Erythroblast (primary cell): ENCODE results near the gene SALL2.

Experiments used
- GATA1 ChIP-seq: IDR thresholded peaks from 2 replicates; pipeline ENCODE4 v1.6.1; 2011; ENCODE audit warnings: low read depth, mild to moderate bottlenecking, control low read depth, low read length, moderate library complexity
- POLR2A ChIP-seq: IDR thresholded peaks from 2 replicates; pipeline ENCODE4 v1.6.1; 2011; ENCODE audit warnings: mild to moderate bottlenecking, low read length

- TF ChIP-seq POLR2A = no peak
- no peak for TF ChIP-seq GATA1
Observed at GRCh38 chr14:21539189-21539940, 13.2 kb upstream of the SALL2 start.
